ENCODE results near the gene ARMC8.

- TF ChIP-seq, protein P1, sequence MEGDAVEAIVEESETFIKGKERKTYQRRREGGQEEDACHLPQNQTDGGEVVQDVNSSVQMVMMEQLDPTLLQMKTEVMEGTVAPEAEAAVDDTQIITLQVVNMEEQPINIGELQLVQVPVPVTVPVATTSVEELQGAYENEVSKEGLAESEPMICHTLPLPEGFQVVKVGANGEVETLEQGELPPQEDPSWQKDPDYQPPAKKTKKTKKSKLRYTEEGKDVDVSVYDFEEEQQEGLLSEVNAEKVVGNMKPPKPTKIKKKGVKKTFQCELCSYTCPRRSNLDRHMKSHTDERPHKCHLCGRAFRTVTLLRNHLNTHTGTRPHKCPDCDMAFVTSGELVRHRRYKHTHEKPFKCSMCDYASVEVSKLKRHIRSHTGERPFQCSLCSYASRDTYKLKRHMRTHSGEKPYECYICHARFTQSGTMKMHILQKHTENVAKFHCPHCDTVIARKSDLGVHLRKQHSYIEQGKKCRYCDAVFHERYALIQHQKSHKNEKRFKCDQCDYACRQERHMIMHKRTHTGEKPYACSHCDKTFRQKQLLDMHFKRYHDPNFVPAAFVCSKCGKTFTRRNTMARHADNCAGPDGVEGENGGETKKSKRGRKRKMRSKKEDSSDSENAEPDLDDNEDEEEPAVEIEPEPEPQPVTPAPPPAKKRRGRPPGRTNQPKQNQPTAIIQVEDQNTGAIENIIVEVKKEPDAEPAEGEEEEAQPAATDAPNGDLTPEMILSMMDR (IDR thresholded peaks at IDR 0.05): no peak
- no peak for TF ChIP-seq POLR2A (IDR thresholded peaks at IDR 0.05)
- TF ChIP-seq POLR2AphosphoS5 (IDR thresholded peaks at IDR 0.05): no peak
- no peak for TF ChIP-seq EP300 (IDR thresholded peaks at IDR 0.05)
Observed at GRCh38 chr3:138296639-138297038, 109.5 kb downstream of the ARMC8 start.
